Glutamatergic neuron (in vitro differentiated cells): ENCODE measurements around the gene GBX2. TPM values are rescaled to one million over a fixed set of nuclear protein-coding genes. Genes with fewer than 3 reads are reported as not detected.

Experiments
- DNase-seq: peaks from one replicate; pipeline ENCODE4 v3.0.0; 2022
- H3K27ac Mint-ChIP-seq: one replicate; pipeline ENCODE4 v1.8.0; 2020; ENCODE audit warnings: mild to moderate bottlenecking, mixed read lengths, inconsistent platforms; ENCODE audit not compliant: unreplicated experiment
- H3K27me3 Mint-ChIP-seq: one replicate; pipeline ENCODE4 v1.8.0; 2020; ENCODE audit warnings: mild to moderate bottlenecking, moderate library complexity, mixed read lengths, inconsistent platforms; ENCODE audit not compliant: unreplicated experiment
- H3K36me3 Mint-ChIP-seq: one replicate; pipeline ENCODE4 v1.8.0; 2020; ENCODE audit warnings: mild to moderate bottlenecking, mixed read lengths, inconsistent platforms; ENCODE audit not compliant: unreplicated experiment
- H3K4me1 Mint-ChIP-seq: one replicate; pipeline ENCODE4 v1.8.0; 2020; ENCODE audit warnings: mild to moderate bottlenecking, low read depth, mixed read lengths, inconsistent platforms; ENCODE audit not compliant: unreplicated experiment
- H3K4me3 Mint-ChIP-seq: one replicate; pipeline ENCODE4 v1.8.0; 2020; ENCODE audit warnings: mild to moderate bottlenecking, mixed read lengths, inconsistent platforms; ENCODE audit not compliant: unreplicated experiment
- H3K9me3 Mint-ChIP-seq: one replicate; pipeline ENCODE4 v1.8.0; 2020; ENCODE audit warnings: mild to moderate bottlenecking, moderate library complexity, mixed read lengths, inconsistent platforms; ENCODE audit not compliant: unreplicated experiment
- CTCF ChIP-seq: fragments of 200-600 bp; sonication (generic); IDR thresholded peaks from one replicate; pipeline ENCODE4 v1.5.0; 2021; ENCODE audit not compliant: partially characterized antibody, unreplicated experiment
- total RNA-seq: library from RNA; stranded (reverse); fragmentation: NEBNext Ultra II Directional; extraction: Animal tissue kit (Norgen Biotek cat#: 25700); gene quantifications from one replicate; pipeline ENCODE4 v1.2.1, GENCODE V29; 2021; ENCODE audit not compliant: unreplicated experiment

GBX2 gene
- total RNA-seq, 1 donor from 2014 or later, result 1.2 TPM

GRCh38 chr2:236160366-236161081 is 7.7 kb downstream of the GBX2 start:
- no peak for DNase-seq
- H3K36me3 Mint-ChIP-seq, result no peaks in the 10 kb centered on the region
- no peak overlapping the region for H3K27ac Mint-ChIP-seq
- no peak overlapping the region for H3K4me3 Mint-ChIP-seq
- peaks cover 9% of the 10 kb centered on the region for H3K27me3 Mint-ChIP-seq
- peaks cover 2% of the 10 kb centered on the region for H3K9me3 Mint-ChIP-seq
- peaks cover 16% of the 10 kb centered on the region for H3K4me1 Mint-ChIP-seq
- no peak for TF ChIP-seq CTCF

DNA sequence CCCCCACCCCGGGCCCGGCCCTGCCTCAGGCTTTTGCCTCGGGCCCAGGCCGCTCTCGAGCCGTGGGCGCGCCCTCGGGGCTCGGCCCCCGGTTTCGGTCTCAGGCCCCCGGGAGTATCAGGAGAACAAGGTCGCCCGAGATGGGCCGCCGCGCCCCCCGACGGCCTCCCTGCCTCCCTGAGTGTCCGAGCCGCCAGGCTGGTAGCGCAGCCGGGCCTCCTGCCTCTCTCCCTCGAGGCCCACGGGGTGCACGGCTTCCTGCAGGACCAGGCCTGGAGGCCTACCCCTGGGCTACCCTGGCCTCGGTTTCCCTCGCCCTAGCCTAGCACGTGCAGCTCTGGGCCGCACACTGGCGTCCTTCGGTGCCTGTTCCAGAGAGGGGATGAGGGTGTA is 8.4 kb downstream of the GBX2 start:
- H3K9me3 Mint-ChIP-seq, result peaks cover 2% of the 10 kb centered on the region
- H3K36me3 Mint-ChIP-seq, result no peaks in the 10 kb centered on the region
- TF ChIP-seq CTCF, result no peak
- H3K4me3 Mint-ChIP-seq, result no peak overlapping the region
- no peak overlapping the region for H3K27ac Mint-ChIP-seq
- H3K4me1 Mint-ChIP-seq, result peaks cover 11% of the 10 kb centered on the region
- peaks cover 9% of the 10 kb centered on the region for H3K27me3 Mint-ChIP-seq
- no peak for DNase-seq

GRCh38 chr2:236158969-236159777 is 9.0 kb downstream of the GBX2 start:
- peaks cover 2% of the 10 kb centered on the region for H3K9me3 Mint-ChIP-seq
- no peak for TF ChIP-seq CTCF
- peaks cover 10% of the 10 kb centered on the region for H3K4me1 Mint-ChIP-seq
- no peak overlapping the region for H3K4me3 Mint-ChIP-seq
- no peak overlapping the region for H3K27ac Mint-ChIP-seq
- no peaks in the 10 kb centered on the region for H3K36me3 Mint-ChIP-seq
- no peak for DNase-seq
- H3K27me3 Mint-ChIP-seq, result peaks cover 9% of the 10 kb centered on the region

DNA sequence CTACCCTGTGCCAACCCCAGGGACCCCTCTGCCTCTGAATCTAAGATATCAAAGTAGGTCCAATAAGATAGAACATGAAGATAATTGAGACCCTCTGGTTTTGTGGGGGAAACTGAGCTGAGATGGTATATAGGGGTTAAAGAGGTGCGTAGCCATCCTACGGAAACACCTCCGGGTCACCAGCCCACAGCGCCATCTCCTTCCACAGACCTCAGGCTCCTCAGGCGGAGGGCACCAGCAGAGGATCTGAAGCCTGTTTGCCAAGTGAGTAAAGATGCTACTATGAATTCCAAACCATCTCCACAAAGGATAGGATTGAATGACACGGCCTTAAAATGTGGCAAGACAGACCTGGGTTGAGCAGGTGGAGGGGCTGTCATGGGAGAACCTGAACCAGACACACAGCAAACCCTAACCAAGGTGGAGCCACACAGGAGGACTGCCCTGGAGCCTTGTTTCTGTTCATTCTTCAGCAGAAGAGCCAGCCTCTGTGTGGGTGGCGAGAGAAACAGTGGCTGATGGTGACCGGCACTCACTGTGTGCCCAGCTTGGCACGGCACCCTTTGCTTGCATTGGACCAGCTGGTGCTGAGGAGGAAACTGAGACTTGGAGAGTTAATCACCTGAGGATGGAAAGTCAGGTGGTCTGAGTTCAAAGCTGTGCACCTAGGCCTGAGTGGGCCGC is 10.2 kb downstream of the GBX2 start:
- H3K9me3 Mint-ChIP-seq, result peaks cover 6% of the 10 kb centered on the region
- H3K36me3 Mint-ChIP-seq, result peaks cover 8% of the 10 kb centered on the region
- H3K27ac Mint-ChIP-seq, result no peak overlapping the region
- peaks cover 10% of the 10 kb centered on the region for H3K4me1 Mint-ChIP-seq
- H3K4me3 Mint-ChIP-seq, result no peak overlapping the region
- TF ChIP-seq CTCF, result no peak
- DNase-seq, result no peak
- peaks cover 13% of the 10 kb centered on the region for H3K27me3 Mint-ChIP-seq
